Measurements from ENCODE around the gene CORO2B.

DNA sequence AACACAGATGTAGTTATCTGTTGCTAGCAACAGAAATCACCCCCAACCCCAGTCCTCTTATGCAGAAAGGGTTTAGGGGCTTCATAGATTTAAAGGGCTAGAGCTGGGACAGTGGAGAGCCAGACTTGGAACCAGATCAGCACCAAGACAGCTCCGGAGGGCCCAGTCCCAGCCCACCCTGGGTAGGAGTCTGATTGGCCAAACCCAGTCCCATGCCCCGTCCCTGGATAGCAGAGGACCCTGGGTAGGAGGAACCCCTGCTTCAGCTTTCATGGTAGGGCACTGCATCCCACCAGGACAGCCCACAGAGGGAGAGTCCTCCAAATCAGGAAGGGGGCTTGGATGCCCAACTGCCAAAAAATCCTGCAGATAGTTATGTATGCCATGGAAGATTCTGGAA lies 103.0 kb downstream of the CORO2B start:
- TF ChIP-seq, protein P1, sequence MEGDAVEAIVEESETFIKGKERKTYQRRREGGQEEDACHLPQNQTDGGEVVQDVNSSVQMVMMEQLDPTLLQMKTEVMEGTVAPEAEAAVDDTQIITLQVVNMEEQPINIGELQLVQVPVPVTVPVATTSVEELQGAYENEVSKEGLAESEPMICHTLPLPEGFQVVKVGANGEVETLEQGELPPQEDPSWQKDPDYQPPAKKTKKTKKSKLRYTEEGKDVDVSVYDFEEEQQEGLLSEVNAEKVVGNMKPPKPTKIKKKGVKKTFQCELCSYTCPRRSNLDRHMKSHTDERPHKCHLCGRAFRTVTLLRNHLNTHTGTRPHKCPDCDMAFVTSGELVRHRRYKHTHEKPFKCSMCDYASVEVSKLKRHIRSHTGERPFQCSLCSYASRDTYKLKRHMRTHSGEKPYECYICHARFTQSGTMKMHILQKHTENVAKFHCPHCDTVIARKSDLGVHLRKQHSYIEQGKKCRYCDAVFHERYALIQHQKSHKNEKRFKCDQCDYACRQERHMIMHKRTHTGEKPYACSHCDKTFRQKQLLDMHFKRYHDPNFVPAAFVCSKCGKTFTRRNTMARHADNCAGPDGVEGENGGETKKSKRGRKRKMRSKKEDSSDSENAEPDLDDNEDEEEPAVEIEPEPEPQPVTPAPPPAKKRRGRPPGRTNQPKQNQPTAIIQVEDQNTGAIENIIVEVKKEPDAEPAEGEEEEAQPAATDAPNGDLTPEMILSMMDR (conservative IDR thresholded peaks at IDR 0.05) = no peak
- TF ChIP-seq EZH2 (IDR thresholded peaks at IDR 0.05; ENCODE audit: low read depth) = no peak

All from PC-9 (cell line).